DMS53 treated with DMSO at 0.1 percent for 48 hours (cell line): Measurements from ENCODE around the gene UST.
"Not testable (repeated sequence)": the region's sequence is repeated elsewhere in the genome, so short reads cannot be mapped to it uniquely, and the experiment has no call there.

Source experiments
- DNase-seq: peaks from one replicate; lab custom pipeline; 2025; ENCODE audit not compliant: unreplicated experiment; lab: John Stamatoyannopoulos, UW

Gene UST

GRCh38 chr6:148891405-148891783 lies 144.6 kb downstream of the UST start:
- DNase-seq: no peak

GRCh38 chr6:148892247-148892646 lies 145.4 kb downstream of the UST start:
- DNase-seq: no peak

GRCh38 chr6:148893073-148893472 lies 146.2 kb downstream of the UST start:
- DNase-seq: no peak

GRCh38 chr6:148893481-148893880 lies 146.7 kb downstream of the UST start:
- no peak for DNase-seq

GRCh38 chr6:148898376-148899014 lies 151.7 kb downstream of the UST start:
- DNase-seq: no peak

- no peak for DNase-seq
Observed at GRCh38 chr6:148904896-148905870, 158.4 kb downstream of the UST start.

GRCh38 chr6:148905901-148906300 lies 159.1 kb downstream of the UST start:
- no peak for DNase-seq

GRCh38 chr6:148906386-148906785 lies 159.6 kb downstream of the UST start:
- DNase-seq: no peak

GRCh38 chr6:148907573-148907972 lies 160.7 kb downstream of the UST start:
- DNase-seq: no peak

- no peak for DNase-seq
Observed at GRCh38 chr6:148912252-148912651, 165.4 kb downstream of the UST start.

- DNase-seq: no peak
Observed at GRCh38 chr6:148915810-148916209, 169.0 kb downstream of the UST start.

GRCh38 chr6:148916485-148916884 lies 169.7 kb downstream of the UST start:
- not testable (repeated sequence) for DNase-seq

- no peak for DNase-seq
Observed at GRCh38 chr6:148924226-148925012, 177.6 kb downstream of the UST start.

- no peak for DNase-seq
Observed at GRCh38 chr6:148925701-148926100, 178.9 kb downstream of the UST start.

GRCh38 chr6:148926478-148926877 lies 179.6 kb downstream of the UST start:
- DNase-seq: no peak

- no peak for DNase-seq
Observed at GRCh38 chr6:148927586-148927985, 180.8 kb downstream of the UST start.

GRCh38 chr6:148928811-148929210 lies 182.0 kb downstream of the UST start:
- DNase-seq: no peak

- DNase-seq: no peak
Observed at GRCh38 chr6:148932208-148932607, 185.4 kb downstream of the UST start.

- no peak for DNase-seq
Observed at GRCh38 chr6:148932731-148933130, 185.9 kb downstream of the UST start.

- DNase-seq: no peak
Observed at GRCh38 chr6:148934539-148934938, 187.7 kb downstream of the UST start.

GRCh38 chr6:148934961-148935360 lies 188.1 kb downstream of the UST start:
- DNase-seq: no peak
